MM.1S (cell line): ENCODE data around the gene C9orf57.

Experiments used
- EZH2 ChIP-seq: fragments of 300-600 bp; sonication (generic); optimal IDR thresholded peaks from 2 replicates; pipeline ENCODE3; 2017; ENCODE audit warnings: low read depth, mild to moderate bottlenecking, antibody characterized with exemption, low read length, mixed read lengths
- EZH2phosphoT487 ChIP-seq: fragments of 300-600 bp; sonication (generic); IDR thresholded peaks from 2 replicates; pipeline ENCODE4 v1.6.1; 2018; ENCODE audit warnings: antibody characterized with exemption, low read length
- TF ChIP-seq, protein P1 (sequence below): fragments of 300-600 bp; sonication (generic); IDR thresholded peaks from 2 replicates; pipeline ENCODE4 v1.5.1; 2016; ENCODE audit warnings: antibody characterized with exemption, low read length, mixed read lengths

GRCh38 chr9:72044095-72044494, 16.3 kb downstream of the C9orf57 start:
- TF ChIP-seq EZH2 (no peak), EZH2phosphoT487 (no peak)
- TF ChIP-seq, protein P1, sequence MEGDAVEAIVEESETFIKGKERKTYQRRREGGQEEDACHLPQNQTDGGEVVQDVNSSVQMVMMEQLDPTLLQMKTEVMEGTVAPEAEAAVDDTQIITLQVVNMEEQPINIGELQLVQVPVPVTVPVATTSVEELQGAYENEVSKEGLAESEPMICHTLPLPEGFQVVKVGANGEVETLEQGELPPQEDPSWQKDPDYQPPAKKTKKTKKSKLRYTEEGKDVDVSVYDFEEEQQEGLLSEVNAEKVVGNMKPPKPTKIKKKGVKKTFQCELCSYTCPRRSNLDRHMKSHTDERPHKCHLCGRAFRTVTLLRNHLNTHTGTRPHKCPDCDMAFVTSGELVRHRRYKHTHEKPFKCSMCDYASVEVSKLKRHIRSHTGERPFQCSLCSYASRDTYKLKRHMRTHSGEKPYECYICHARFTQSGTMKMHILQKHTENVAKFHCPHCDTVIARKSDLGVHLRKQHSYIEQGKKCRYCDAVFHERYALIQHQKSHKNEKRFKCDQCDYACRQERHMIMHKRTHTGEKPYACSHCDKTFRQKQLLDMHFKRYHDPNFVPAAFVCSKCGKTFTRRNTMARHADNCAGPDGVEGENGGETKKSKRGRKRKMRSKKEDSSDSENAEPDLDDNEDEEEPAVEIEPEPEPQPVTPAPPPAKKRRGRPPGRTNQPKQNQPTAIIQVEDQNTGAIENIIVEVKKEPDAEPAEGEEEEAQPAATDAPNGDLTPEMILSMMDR: no peak
